Measurements from ENCODE around the gene ARAP3. TPM values are rescaled to one million over a fixed set of nuclear protein-coding genes. Genes with fewer than 3 reads are reported as not detected.
A peak's percentile ranks its signal among the peaks of the same experiment; 100 is the strongest.

Gene ARAP3
- total and polyA plus RNA-seq, 9 of the 15 experiments (the other 6 are each of a cell fraction or from before 2014, with no cell fraction given), result 0.83 to 25.7 (median 6.4) TPM

DNA sequence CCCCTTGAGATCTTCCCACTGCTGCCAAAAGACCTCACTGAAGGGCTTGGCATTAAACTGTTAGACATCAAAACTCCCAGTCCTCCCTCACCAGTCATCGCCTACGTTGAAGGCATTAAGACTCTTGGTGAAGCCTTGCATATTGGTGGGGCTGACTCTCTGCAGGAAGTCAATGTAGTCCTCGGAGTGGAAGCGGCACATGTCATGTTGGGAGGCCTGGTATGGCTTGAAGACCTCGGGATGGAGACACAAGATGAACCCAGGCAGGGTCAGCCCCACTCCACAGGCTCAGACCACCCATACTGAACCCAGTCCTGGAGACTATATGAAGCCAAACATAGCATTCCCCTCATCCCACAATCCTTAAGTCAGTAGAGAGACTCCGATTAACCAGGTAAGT lies 47.3 kb downstream of the ARAP3 start:
- in situ Hi-C loops (cut with MboI) (loop anchor here (5.0 kb wide), 1 partner anchor 42 kb away; no protein-coding TSS in a partner anchor), intact Hi-C loops (cut with micrococcal nuclease) (loop anchor here (2.0 to 5.0 kb wide), 2 partner anchors 16 to 42 kb away; partner anchors contain the start of gene DIAPH1)
- Histone ChIP-seq H4K20me1 (replicated peaks; ENCODE audit: control insufficient read depth, insufficient read depth, low read length) (peaks cover 8% of the 10 kb centered on the region; the same call in 1 of the 2 replicates), H2AFZ (ENCODE audit: low read depth, low read length) (no peak overlapping the region), H3K36me3 (ENCODE audit: control insufficient read depth, insufficient read depth, low read length) (peaks cover 66% of the 10 kb centered on the region), H3K4me1 (replicated peaks in 1 of 2; ENCODE audit: control insufficient read depth in 2 of 2, insufficient read depth in 2 of 2, low read length in 2 of 2) (peaks cover 38 to 42% of the 10 kb centered on the region in 2 experiments), H3K9ac (ENCODE audit: insufficient read depth in 1 of 2, low read depth in 2 of 2, low read length in 2 of 2) (peak overlapping the region; percentile 49 to 88; a peak in 2 of 4 replicates), H3K9me3 (replicated peaks; ENCODE audit: control insufficient read depth, insufficient read depth, low read depth, low read length) (no peaks in the 10 kb centered on the region), H3K79me2 (ENCODE audit: control insufficient read depth, insufficient read depth, low read length) (peaks cover 87% of the 10 kb centered on the region), H3K9me1 (ENCODE audit: control insufficient read depth, insufficient read depth, low read length) (peaks cover 5% of the 10 kb centered on the region), H3K27ac (ENCODE audit: extremely low read depth, low read depth, low read length) (peak overlapping the region; percentile 56), H3K4me3 (peak overlapping the region; percentile 91; the same call in 1 of the 2 replicates), H3K27me3 (ENCODE audit: control insufficient read depth in 2 of 2, insufficient read depth in 2 of 2, low read length in 2 of 2) (no peaks in the 10 kb centered on the region), H3K4me2 (ENCODE audit: insufficient read depth, low read length) (peak overlapping the region; percentile 100)
- POLR2A ChIA-PET, result interaction anchor here (0.6 to 1.9 kb wide), 5 partner anchors 9 to 204 kb away, joined by 3 to 9 read pairs (median 7); partner anchors contain the start of gene DIAPH1
- 71% methylated on average over 6 of the region's 6 CpGs for WGBS (ENCODE audit: insufficient coverage, low coverage, missing lambda C conversion rate)
- FAIRE-seq, result no peak
- no peak for ATAC-seq
- BruUV-seq (replicated peaks), result no TSS peak
- CTCF ChIA-PET (ENCODE audit: low intra/inter-chr PET ratio), result no interaction called here
- DNase-seq (ENCODE audit: extremely low read depth in 1 of 4, low spot score in 3 of 4), result no peak
- TF ChIP-seq ZNF311 (CRISPR knock-in tag; IDR thresholded peaks at IDR 0.05) (no peak), ZNF263 (CRISPR knock-in tag; IDR thresholded peaks at IDR 0.05; ENCODE audit: borderline replicate concordance) (peak; percentile 29; the same call in 1 of the 2 replicates), EZH2 (IDR thresholded peaks at IDR 0.05; ENCODE audit: borderline replicate concordance, low read depth, low read length) (peak; percentile 83; the same call in 1 of the 2 replicates)

DNA sequence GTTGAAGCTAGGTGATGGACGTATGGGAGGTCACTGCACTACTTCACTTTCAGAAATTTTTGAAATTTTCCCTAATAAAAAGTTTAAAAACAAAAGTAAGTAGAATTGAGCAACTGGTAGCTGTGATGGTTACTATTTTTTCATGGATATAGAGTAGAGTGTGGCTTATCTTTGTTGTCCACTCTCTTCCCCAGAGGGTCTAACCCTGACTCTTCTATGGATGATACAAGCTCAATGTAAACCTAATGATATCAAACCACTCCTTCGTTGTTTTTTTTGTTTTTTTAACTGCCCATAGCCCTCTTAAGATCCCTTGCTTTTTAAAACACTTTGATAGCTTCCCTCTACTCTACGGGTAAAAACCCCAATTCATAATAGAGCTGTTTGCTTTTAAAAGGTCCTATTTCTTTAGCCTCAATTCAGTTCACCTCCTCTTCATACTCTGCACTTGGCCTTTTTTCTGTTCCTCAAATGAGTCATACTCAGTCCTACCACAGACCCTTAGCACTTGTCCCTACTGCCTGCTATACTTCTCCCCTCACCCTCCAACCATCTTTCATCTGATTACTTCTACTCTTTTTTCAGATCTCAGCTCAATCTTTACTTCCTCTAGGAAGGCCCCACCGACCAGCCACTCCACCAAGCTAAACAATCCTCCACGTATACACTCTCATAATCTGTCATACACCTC lies 48.0 kb downstream of the ARAP3 start:
- 18% methylated on average over 5 of the region's 5 CpGs for WGBS (ENCODE audit: insufficient coverage, low coverage, missing lambda C conversion rate)
- H3K9me1 ChIP-seq (ENCODE audit: control insufficient read depth, insufficient read depth, low read length), result peaks cover 5% of the 10 kb centered on the region
- H3K9me3 ChIP-seq (replicated peaks; ENCODE audit: control insufficient read depth, insufficient read depth, low read depth, low read length), result no peaks in the 10 kb centered on the region
- ATAC-seq (peak; percentile 4; the same call in 1 of the 3 replicates), DNase-seq (ENCODE audit: extremely low read depth in 1 of 4, low spot score in 3 of 4) (peak in 3 of 4 experiments; percentile 26 to 52 (median 50)), FAIRE-seq (peak; percentile 70)
- H4K20me1 ChIP-seq (replicated peaks; ENCODE audit: control insufficient read depth, insufficient read depth, low read length), result peaks cover 8% of the 10 kb centered on the region; the same call in 1 of the 2 replicates
- CTCF ChIA-PET (ENCODE audit: low intra/inter-chr PET ratio), result no interaction called here
- H3K36me3 ChIP-seq (ENCODE audit: control insufficient read depth, insufficient read depth, low read length), result peaks cover 66% of the 10 kb centered on the region
- peak overlapping the region; percentile 56 for H3K27ac ChIP-seq (ENCODE audit: extremely low read depth, low read depth, low read length)
- H3K4me1 ChIP-seq (replicated peaks in 1 of 2; ENCODE audit: control insufficient read depth in 2 of 2, insufficient read depth in 2 of 2, low read length in 2 of 2), result peaks cover 33 to 42% of the 10 kb centered on the region in 2 experiments
- no TSS peak for BruUV-seq (replicated peaks)
- H3K79me2 ChIP-seq (ENCODE audit: control insufficient read depth, insufficient read depth, low read length), result peaks cover 90% of the 10 kb centered on the region
- no peak overlapping the region for H2AFZ ChIP-seq (ENCODE audit: low read depth, low read length)
- in situ Hi-C loops (cut with MboI), result no loop called here
- H3K9ac ChIP-seq (ENCODE audit: insufficient read depth in 1 of 2, low read depth in 2 of 2, low read length in 2 of 2), result peak overlapping the region in 1 of 2 experiments; percentile 88; a peak in 1 of 4 replicates
- intact Hi-C loops (cut with micrococcal nuclease), result loop anchor here (2.0 kb wide), 1 partner anchor 15 kb away; the partner anchor contains the start of gene DIAPH1
- no peaks in the 10 kb centered on the region for H3K27me3 ChIP-seq (ENCODE audit: control insufficient read depth in 2 of 2, insufficient read depth in 2 of 2, low read length in 2 of 2)
- H3K4me3 ChIP-seq, result no peak overlapping the region
- POLR2A ChIA-PET, result interaction anchor here (0.6 to 1.9 kb wide), 10 partner anchors 9 to 1485 kb away, joined by 3 to 9 read pairs (median 4); partner anchors contain the start of gene DIAPH1
- H3K4me2 ChIP-seq (ENCODE audit: insufficient read depth, low read length), result peak overlapping the region; percentile 100
- TF ChIP-seq ZBTB12 (CRISPR knock-in tag; IDR thresholded peaks at IDR 0.05) (no peak), ARID1B (IDR thresholded peaks at IDR 0.05) (peak; percentile 46; the same call in 1 of the 2 replicates), FOXK2 (conservative IDR thresholded peaks at IDR 0.05 in 1 of 2, IDR thresholded peaks at IDR 0.05 in 1 of 2; ENCODE audit: low read depth in 2 of 2) (0 out of 4 replicates have a peak, but pooled peaks of 1 of the 2 experiments have one; percentile 21), HLTF (IDR thresholded peaks at IDR 0.05) (peak; percentile 69; the same call in 1 of the 2 replicates), FOSL1 (tag; conservative IDR thresholded peaks at IDR 0.05) (peak; percentile 86), ZFP36 (IDR thresholded peaks at IDR 0.05; ENCODE audit: low read depth, low read length, partially characterized antibody) (no peak), FOXJ2 (tag; IDR thresholded peaks at IDR 0.05) (no peak), RCOR1 (IDR thresholded peaks at IDR 0.05; ENCODE audit: borderline replicate concordance in 1 of 2, low read depth in 2 of 2, low read length in 2 of 2) (peak in 1 of 2 experiments; percentile 27; a peak in 1 of 4 replicates), STAT5A (IDR thresholded peaks at IDR 0.05; ENCODE audit: borderline replicate concordance, low read length) (no peak)

Data from K562 (cell line).